Astrocyte of the hippocampus (primary cell): ENCODE data around the gene TM7SF2.
A peak's percentile ranks its signal among the peaks of the same experiment; 100 is the strongest.
"Not testable (repeated sequence)": the region's sequence is repeated elsewhere in the genome, so short reads cannot be mapped to it uniquely, and the experiment has no call there.

Source experiments
- DNase-seq: peaks from one replicate; pipeline ENCODE4 v3.0.0; 2011; ENCODE audit warnings: low read depth, low spot score

The TM7SF2 gene

DNA sequence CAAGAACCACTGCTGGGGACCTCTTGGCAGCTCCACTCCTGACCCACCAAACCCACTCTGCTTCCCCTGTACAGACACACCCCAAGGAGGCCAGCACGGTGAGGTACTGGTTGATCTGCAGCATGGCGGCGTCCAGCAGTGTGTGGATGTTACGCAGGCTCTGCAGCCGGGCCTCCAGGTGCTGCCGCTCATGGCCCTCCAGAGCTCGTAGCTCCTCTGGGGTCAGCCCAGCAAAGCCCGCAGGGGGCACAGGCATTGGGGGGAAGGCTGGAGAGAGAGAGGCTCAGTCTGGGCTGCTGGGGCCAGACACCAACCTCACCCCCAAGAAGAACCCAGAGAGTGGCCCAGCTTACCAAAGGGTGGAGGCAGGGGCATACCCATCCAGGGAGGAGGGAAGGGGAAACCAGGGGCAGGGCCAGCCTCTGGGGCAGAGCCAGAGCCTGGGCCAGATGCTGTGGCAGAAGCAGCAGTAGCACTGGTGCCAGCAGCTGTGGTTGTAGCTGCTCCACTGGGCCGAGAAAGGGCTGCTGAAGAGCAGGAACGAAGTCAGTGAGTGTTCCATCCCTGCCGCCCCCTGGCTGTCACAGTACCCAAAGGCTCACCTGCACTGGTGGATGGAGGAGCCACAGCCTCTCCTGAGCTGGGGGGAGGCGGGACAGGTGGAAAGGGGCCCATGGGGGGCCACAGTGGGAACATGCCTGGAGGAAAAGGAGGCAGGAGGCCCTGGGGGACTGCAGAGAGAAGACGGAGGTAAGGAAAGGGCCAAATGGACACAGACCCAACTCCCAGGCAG is 18.2 kb downstream of the TM7SF2 start:
- DNase-seq = no peak

DNA sequence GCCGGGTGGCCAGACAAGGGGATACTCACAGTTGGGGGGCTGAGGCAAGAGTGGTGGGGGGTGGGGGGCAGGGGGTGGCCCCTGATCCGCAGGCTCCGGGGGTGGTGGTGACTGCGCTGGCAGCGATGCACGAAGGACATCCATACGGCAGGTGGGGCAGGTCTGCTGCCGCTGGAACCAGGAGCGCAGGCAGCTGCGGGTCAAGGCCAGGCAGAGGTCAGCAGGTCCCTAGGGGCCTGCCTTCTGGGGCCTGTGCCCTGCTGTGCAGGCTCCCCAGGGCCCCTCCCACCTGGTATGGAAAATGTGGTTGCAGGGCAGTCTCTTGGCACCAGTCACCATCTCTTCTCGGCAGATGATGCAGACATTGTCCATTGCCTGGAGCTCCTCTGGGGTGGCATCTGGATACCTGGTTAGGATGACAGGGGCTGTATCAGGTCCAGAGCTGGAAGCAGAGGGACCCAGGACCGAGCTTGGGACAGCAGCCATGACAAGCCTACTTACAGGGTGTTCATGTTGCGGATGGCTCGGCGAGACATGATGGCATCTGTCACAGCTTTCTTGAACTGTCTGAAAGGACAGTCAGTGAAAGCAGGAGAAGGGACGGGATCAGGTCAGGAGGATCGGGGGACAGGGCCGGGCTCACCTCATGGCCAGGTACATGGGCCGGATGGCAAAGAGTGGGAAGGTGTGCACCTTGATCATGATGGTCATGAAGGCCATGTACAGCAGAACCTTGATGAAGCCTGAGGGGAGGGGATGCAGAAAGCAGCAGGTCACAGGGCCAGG is 19.2 kb downstream of the TM7SF2 start:
- no peak for DNase-seq

DNA sequence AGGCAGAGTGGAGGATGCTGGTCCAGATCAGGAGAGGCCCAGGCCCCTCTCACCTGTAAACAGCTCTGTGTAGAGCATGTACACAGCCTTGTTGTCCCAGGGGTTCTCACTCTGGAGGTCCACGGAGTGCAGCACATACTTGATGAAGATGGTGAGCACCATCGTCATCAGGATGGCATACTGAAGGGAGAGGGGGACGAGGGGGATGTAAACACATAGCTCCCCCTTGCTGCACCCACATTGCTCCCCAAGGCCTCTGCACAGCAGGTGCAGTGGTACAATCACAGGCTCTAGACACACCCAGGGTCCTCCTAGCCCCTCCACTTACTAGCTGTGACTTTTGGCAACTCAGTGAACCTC is 19.7 kb downstream of the TM7SF2 start:
- DNase-seq = no peak

DNA sequence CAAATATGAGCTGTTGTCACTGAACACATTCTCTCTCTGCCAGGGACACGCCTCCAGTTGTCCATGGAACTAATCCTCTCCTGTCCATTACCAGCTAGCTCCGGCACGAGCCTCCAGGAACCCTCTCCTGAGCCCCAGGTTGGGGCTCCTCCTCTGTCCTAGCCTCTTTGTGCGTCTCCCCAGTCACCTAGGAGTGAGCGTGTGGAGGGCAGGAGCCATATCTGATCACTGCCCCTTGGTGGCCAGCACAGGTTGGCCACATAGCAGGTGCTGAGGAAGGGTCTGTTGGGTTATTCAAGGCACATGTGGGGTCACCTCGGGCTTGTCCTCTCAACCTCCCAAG is 20.2 kb downstream of the TM7SF2 start:
- DNase-seq = no peak

DNA sequence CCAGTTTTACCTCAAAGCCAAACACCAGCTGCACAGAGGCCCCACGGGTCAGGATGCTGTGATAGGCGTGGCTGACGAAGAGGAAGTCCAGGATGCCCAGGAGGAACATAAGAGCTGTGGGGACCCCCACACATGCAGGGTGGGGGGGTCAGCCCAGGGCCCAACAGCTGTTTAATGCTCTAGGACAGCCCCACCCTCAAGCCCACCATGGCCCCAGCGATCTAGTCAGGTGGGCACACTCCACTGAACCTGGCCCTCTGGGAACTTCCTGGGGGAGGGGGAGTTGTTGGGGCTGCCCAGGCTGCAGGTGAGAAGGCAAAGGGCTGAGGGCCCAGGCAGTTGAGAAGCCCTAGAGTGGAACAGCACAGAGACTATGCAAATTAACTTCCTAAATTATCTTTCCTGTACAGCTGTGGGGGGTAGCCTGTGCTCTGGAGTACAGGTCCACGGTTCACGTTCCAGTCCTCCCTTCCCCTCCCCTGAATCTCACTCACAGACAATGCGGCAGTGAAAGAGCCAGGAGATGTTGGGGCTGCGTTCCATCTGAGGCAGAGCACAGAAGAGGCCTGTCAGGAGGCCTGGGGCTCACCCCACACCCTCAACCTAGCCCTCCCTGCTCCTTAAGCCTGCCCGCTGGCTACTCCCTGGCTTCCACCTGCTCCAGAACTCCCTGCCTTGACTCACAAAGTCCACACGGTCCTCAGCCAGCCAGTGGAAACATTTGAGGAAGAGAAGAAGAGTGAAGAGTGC is 20.7 kb downstream of the TM7SF2 start:
- no peak for DNase-seq

DNA sequence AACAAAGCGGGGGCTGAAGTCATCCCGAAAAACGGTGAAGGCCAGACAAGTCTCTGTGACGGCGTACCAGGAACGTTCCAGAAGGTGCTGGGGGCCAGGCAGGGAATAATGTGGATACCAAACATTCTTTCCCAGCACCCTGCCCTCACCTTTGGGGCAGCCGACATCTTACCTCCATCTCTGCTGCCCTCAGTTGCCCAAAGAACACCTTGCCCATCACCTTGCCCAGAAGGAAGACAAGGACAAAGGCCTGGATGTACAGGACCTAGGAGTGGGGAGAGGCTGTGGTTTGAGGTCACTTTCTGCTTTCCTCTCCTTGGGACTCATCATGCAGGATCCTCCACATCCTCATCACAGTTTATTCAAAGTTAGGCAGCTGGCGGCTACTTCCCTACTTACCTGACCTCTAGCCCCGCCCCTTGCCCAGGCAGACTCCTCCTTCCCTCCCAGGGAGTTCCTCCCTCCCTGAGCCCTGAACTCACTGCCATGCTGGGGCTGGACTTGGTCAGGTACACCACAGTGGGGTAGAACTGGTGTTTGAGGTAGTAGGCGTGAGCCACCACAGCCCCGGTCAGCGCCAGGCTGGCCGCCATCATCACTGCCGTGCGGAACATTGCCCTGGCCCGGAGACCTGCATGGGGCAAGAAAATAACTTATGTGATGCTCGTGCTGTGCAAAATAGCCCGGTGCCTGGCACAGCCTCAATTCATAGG is 21.5 kb downstream of the TM7SF2 start:
- peak; percentile 22 for DNase-seq

DNA sequence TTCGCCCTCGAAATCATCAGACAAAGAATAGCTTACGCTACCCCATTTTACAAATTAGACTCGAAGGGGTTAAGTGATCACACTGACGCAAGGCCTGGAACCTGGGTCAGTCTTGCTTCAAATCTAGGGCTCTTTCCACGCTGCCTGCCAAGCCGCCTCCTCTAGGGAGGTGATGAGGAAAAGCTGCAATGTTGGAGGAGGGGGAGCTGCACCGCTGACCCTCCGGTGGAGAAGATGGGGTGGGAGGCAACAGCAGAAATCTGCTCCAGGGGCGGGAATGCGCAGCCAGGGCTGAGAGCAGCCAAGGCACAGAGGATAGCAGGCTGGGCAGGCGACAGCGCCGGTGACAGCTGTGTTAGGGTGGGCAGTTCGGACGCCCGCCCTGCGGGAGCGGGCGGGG is 22.1 kb downstream of the TM7SF2 start:
- DNase-seq = no peak

DNA sequence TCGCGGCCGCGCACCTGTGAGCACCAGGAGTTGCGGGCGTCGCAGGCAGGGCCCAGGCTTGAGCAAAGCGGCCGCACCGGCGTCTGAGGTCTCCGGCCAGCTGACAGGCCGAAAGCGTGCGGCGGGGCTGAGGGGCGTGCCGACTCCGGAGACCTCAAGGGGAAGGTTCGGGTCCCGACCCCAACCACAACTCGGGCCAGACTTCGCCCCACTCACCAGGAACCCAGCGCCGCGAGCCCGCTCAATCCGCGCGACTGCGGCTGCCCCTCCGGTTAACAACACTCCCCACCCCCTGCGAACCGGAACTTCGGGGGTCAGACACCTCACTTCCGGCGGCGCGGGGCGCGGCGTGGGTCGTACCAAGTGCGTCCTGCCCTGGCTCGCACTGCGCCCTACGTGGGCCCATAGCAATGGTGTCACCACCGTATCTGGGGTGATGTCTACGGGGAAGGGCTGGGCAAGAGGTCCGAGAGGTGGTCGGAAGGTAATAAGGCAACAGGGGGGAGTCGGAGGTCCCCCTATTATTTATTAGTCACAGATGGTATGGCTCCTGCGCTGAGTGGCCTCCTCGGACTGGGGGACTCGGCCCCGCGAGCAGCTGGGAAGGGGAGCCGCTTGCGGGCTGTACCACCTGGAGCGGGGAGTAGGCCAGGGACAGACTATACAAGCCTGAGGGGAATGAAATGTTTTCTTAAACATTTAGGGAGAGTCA is 22.7 kb downstream of the TM7SF2 start, which contains the start of gene SYVN1:
Gene SYVN1 (minus strand): TSS at position 280 of the 712 bp plus-strand sequence. CDS start 918 bp downstream, outside the sequence.
- DNase-seq = peak; percentile 95

DNA sequence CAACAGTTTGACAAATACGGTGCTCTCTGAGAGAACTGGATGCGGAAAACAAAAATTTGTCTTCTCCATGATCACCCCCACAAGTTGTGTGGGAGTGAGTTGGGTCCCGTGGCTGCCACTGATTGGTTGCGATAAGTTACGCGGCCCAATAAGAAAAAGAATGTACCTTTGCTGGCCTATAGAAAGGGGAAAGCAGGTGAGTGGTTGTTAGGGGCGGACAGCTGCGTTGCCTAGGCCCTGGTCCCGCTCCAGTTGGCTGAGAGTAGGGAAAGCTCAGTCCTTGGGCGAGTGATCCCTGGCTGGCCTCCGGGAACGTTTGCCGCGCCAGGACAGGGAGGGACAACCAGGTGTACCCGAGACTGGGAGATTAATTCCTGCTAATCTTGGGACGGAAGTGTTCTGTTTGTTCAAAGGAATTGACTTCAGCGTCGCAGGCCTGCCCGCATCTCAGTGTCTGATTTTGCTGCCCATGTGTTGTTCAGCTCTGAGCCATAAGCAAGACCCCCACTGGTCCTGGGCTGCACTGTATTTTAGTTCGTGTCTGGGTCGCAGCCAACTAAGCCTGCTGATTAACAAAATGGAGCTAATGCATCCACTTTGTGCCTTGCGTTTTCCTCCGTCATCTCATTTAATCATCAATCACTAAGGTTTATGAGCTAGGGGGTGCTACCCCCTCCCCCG is 23.4 kb downstream of the TM7SF2 start:
- peak; percentile 98 for DNase-seq

DNA sequence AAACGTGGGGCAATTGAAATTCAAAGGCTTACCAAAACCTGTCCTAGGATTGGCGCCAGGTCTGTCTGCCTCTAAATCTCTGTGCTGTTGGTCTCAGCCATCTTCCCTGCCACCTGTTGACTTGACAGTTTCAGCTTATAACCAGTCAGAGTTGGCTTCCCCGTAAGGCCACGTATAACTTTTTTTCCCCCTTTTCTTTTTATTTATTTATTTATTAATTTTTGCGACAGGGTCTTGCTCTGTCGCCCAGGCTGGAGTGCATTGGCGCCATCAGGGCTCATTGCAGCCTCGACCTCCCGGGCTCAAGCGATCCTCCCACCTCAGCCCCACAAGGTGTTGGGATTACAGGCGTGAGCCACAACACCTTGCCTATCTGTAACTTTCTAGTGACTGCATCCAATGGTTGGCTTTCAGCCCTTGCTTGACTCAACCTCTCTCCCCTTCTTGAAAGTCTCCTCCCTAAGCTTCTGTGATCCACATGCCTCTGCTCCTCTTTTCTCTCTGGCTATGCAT is 24.0 kb downstream of the TM7SF2 start:
- no peak for DNase-seq

DNA sequence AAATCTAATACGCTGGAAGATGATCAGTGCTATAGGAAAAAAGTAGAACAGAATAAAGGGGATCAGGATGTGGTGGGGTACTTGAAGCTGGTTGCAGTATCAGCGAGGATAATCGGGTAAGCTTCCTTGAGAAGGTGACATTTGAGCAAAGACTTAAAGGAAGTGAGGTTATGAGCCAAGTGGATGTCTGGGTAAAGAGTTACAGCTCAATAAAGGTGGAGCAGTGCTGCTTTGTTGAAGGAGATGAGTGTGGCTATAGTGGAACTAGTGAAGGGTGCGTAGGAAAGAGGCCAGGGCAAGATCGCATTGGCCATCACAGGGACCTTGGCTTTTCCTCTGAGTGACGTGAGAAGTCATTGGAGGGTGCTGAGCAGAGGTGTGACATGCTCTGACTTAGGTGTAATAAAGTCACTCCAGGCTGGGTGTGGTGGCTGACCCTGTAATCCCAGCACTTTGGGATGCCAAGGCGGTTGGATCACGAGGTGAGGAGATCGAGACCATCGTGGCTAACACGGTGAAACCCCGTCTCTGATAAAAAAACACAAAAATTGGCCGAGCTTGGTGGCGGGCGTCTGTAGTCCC is 24.9 kb downstream of the TM7SF2 start:
- DNase-seq = no peak

DNA sequence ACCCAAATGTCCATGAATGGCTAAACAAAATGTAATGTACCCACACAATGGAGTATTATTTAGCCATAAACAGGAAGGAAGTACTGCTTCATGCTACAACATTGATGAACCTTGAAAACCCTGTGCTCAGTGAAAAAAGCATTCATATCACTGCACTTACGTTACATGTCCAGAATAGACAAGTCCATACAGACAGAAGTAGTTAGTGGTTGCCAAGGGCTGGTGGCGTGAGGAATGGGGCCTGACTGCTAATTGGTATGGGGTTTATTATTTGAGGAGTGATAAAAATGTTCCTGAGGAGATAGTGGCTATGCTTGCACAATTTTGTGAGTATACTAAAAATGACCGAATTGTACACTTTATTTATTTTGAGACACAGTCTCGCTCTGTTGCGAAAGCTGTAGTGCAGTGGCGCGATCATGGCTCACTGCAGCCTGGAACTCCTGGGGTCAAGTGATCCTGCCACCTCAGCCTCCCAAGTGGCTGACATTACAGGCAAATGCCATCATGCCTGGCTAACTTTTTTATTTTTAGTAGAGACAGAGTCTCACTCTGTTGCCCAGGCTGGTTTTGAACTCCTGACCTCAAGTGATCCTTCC is 30.3 kb downstream of the TM7SF2 start:
- no peak for DNase-seq

DNA sequence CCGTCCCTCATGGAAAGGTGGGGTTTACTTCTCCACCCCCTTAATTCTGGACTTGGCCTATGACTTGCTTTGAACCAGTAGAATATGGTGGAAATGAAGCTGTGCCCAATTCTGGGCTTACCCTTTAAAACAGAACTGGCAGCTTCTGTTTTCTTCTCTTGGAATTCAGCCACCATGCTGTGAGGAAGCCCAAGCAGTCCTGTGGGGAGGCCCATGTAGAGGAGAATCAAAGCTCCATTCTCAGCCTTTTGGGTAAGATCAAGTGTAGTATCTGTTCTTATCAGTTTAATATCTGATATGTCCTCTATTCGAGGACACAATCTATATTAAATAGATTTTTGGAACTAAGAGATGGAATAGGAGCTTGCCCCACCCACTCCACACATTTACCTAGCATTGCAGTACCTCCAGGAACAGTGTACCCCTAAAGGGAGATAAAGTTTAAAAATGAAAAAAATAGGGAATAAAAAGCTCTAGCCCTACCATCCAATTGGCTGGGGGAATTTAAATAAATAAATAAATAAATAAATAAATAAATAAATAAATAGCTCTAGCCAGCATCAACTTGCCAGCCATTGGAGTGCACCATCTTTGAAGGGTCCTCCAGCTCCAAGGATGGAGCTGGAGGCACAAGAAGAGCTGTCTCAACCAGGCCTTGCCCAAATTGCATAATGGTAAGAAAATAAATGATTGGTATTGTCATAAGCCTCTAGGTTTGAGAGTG is 35.8 kb downstream of the TM7SF2 start:
- DNase-seq = no peak

DNA sequence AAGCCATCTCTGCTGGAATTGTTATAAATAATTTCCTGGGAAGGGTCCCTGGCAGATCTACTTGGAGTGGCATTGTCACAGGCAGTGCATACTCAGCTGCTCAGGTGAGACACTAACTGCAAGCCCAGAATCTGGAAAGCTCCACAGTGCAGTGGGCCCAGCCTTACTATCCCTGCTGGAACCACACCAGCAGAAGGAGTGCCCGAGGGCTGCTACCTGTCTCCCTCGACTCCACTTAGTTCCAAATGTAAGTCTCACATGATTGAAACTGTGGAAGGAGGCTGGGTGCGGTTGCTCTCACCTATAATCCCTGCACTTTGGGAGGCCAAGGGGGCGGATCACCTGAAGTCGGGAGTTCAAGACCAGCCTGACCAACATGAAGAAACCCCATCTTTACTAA is 37.0 kb downstream of the TM7SF2 start:
- no peak for DNase-seq

DNA sequence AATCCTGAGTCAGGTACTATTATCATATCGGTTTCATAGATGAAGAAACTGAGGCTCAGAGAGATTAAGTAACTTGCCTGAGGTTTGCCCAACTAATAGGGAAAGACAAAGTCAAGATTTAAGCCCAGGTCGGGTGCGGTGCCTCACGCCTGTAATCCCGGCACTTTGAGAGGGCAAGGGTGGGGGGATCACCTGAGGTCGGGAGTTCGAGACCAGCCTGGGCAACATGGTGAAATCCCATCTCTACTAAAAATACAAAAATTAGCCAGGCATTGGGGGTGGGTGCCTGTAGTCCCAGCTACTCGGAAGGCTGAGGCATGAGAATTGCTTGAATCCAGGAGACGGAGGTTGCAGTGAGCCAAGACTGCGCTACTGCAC is 38.4 kb downstream of the TM7SF2 start:
- DNase-seq = not testable (repeated sequence)

DNA sequence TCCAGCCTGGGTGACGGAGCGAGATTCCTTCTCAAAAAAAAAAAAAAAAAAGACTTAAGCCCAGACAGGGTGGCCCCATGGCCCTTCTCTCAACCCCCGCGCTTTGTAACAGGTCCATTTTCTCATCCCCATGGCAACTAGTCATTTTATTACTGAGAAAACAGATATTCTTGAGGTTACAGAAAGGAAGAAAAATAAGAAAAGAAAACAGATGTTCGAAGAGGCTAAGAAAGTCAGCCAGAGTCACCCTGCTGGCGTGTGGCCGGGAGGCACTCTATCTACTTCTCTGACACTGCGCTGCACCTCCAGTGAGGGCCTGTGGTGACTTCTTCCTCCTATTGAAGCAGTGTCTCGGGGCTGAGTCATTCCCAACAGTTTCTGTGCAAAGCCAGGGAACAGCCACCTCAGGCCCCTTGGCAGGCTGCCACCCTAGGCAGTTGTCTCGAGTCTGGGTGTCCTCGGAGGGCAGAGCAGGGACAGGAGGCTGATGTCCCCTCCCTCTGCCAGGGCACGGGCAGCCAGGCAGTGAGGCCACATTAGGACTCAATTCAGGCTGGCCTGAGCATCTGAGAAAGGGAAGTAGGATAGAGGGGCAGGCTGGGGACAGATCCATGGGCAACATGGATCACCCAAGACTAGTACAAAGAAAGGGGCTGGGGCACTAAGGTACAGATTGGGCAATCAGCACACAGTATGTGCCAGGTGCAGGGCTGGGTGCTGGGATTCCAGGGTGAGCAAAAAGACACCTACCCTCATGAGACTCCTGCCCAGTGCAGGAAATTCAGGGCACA is 39.0 kb downstream of the TM7SF2 start:
- DNase-seq = peak; percentile 90

DNA sequence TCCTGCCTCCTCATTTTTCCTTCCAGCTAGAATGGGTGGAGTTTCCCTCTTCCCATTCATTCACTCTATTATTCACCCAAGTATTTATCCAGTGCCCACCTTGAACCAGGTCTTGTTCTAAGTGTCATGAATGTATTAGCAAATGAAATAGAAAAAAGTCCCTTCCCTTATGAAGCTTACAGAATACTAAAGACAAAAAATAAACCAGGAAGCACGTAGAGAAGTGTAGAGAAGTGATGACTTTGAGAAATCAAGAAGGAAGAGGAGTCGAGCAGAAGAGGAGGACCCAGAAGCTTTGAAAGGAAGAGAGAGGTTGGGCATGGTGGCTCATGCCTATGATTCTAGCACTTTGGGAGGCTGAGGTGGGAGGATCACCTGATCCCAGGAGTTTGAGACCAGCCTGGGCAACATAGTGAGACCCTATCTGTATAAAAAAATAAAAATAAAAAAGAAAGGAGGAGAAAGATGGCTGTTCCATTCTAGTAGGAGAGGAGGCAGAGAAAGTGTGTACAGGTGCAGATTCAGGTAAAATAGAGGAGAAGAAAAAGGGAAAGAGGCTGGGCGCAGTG is 39.7 kb downstream of the TM7SF2 start:
- no peak for DNase-seq

DNA sequence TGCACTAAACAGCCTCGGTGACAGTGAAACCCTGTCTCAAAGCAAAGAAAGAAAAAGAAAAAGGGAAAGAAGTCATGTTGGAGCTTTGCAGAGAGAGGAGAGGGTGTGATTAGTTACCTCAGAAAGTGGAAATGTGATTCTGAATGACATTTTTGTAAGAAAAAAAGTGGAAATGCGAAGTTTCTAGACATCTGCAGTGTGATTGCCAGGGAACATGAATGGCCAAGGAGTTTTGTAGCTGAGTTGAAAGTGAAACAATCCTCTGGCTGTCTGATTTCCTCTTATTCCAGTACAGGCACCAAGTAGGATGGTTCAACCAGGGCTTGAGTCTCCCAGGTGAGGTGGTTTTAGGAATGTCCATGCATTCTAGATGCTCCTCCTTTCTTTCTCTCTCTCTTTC is 40.5 kb downstream of the TM7SF2 start:
- DNase-seq = no peak
